Measurements from ENCODE around the gene CNTN5.

CNTN5 gene

GRCh38 chr11:99630629-99631028 is 609.9 kb downstream of the CNTN5 start:
- DNase-seq (ENCODE audit: low read depth) = no peak

DNA sequence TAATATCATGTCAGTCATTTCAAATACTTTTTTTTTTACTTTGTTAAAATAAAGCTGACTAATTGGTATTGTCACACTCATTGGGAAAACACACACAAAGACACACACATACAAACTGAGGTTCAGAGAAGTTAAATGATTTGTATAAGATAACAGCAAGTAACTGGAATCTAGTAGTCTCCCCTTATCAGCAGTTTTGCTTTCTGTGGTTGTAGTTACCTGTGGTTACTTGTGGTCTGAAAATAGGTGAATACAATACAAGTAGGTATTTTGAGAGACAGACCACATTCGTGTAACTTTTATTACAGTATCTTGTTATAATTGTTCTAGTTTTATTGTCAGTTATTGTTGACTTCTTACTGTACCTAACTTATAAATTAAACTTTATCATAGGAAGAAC is 610.9 kb downstream of the CNTN5 start:
- no peak for DNase-seq (ENCODE audit: low read depth)

DNA sequence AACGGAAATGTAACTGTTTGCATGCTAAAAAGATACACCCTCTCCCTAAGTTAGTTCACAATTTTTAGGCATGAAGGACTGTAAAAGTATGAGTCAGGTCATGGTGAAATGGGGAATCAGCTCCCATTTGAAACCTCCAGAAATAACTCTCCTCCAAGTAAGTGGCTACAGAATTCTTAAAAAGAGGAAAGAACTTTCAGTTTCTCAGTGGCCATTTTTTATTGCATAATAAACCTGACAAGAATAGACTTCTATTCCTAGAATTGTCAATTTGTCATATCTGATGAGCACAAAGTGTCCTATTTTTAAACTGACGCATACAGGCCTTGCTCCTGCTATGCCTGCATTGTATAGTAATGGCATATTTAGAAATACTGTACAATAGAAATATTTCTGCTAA is 612.2 kb downstream of the CNTN5 start:
- no peak for DNase-seq (ENCODE audit: low read depth)

DNA sequence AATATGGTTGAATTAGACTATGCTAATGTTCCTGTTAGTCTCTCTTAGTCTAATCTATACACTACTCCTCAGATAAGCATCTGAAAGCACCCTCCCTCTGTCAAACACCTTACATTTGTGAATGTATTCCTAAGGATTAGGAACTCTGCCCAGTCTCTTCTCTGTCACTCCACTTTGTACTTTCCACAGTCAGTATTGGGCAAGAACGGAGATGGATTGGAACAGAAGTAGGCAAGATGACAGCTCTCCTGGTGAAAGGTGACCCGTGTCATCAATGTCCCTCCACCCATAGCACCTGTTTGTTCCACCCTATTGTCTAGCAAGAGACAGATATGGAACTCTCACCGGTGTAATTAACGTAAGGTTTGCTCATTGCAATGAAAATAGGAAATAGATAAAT is 613.8 kb downstream of the CNTN5 start:
- DNase-seq (ENCODE audit: low read depth) = no peak

GRCh38 chr11:99638073-99638553 is 617.4 kb downstream of the CNTN5 start:
- DNase-seq (ENCODE audit: low read depth) = no peak

DNA sequence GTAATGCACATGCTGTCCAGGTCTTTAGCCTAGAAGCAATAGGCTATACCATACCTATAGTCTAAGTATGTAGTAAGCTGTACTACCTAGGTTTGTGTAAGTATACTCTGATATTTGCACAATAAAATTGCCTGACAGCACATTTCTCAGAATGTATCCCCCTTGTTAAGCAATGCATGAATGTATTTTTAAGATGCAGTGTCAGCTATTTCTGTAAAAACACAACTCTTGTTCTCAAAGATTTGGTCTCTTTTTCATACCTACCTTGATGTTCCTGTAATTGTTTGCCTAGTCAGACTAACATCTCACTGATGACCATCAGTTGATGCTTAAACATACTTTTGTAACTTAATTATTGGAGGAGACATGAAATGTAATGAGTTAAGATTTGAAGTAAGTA is 619.9 kb downstream of the CNTN5 start:
- no peak for DNase-seq (ENCODE audit: low read depth)

- no peak for DNase-seq (ENCODE audit: low read depth)
These were observed 625.2 kb downstream of the CNTN5 start for GRCh38 chr11:99645934-99646333.

DNA sequence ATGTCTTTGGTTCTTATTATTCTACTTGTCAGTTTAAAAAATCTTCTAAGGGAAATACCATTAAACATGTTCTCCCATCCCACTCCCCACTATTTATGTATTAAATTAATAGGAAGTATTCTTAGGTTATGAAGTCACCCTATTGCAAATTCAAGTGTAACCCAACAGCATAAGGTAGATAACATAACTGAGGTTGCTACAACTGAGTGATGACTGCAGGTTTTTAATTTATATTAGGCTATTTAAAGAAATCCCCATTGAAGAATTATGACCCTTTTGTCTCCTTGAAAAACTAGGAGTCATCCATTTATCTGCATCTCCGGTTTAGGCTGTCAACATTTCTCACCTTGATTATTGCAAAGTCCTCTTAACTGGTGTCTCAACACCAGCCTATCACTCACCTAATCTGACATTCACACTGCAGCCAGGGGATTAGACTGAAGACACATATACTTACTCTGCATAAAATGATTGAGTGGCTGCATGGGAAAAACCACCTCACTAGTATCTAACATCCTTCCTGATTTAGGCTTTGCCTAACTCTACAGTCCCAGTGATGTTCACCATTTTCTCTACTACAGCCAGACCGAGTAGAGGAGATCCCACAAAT is 649.4 kb downstream of the CNTN5 start:
- no peak for DNase-seq (ENCODE audit: low read depth)

GRCh38 chr11:99671808-99672409 is 651.2 kb downstream of the CNTN5 start:
- DNase-seq (ENCODE audit: low read depth) = no peak

DNA sequence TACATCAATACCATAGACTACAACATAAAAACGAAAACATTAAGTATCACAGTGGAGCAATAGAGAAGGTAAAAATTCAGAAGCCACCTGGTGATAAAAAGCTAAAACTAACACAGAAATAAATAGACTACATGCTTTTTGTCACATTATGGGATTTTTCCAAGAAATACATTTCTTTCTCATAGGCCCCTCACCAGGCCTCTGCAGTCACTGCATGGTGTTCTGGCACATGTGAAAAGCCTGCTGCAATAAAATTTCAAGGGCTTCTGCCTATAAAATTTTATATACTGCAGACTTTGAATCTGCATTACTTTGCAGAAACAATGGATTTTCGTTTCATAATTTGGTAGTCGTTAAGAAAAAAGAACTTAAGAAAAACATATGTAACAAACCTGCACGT is 655.5 kb downstream of the CNTN5 start:
- DNase-seq (ENCODE audit: low read depth) = no peak

DNA sequence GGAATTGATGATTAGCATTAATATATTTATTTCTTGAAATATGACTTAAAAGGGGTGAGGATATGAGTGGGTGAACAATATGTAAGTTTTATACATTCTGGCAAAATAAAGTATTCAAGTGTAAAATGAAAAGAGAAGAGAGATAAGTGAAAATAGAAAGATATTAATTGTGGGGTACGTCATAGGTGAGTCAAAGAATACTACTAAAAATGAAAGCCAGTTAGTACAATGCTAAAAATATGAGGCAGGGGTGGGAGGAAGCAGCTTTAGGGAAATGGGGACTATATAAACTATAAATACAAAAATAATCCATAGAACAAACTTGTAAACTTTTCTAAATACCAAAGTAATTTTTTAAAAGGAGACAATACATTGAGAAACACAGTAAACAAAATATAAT is 661.4 kb downstream of the CNTN5 start:
- no peak for DNase-seq (ENCODE audit: low read depth)

- no peak for DNase-seq (ENCODE audit: low read depth)
These were observed 661.9 kb downstream of the CNTN5 start for GRCh38 chr11:99682646-99683045.

GRCh38 chr11:99683933-99684332 is 663.2 kb downstream of the CNTN5 start:
- no peak for DNase-seq (ENCODE audit: low read depth)

- DNase-seq (ENCODE audit: low read depth) = no peak
These were observed 666.1 kb downstream of the CNTN5 start for GRCh38 chr11:99686838-99687237.

- DNase-seq (ENCODE audit: low read depth) = no peak
These were observed 666.6 kb downstream of the CNTN5 start for GRCh38 chr11:99687320-99687719.

- DNase-seq (ENCODE audit: low read depth) = no peak
These were observed 673.3 kb downstream of the CNTN5 start for GRCh38 chr11:99693941-99694492.

GRCh38 chr11:99695106-99695505 is 674.4 kb downstream of the CNTN5 start:
- no peak for DNase-seq (ENCODE audit: low read depth)

- DNase-seq (ENCODE audit: low read depth) = no peak
These were observed 686.1 kb downstream of the CNTN5 start for GRCh38 chr11:99706848-99707247.

- no peak for DNase-seq (ENCODE audit: low read depth)
These were observed 688.4 kb downstream of the CNTN5 start for GRCh38 chr11:99708928-99709672.

GRCh38 chr11:99716302-99716701 is 695.6 kb downstream of the CNTN5 start:
- no peak for DNase-seq (ENCODE audit: low read depth)

- DNase-seq (ENCODE audit: low read depth) = no peak
These were observed 697.5 kb downstream of the CNTN5 start for GRCh38 chr11:99718291-99718690.

DNA sequence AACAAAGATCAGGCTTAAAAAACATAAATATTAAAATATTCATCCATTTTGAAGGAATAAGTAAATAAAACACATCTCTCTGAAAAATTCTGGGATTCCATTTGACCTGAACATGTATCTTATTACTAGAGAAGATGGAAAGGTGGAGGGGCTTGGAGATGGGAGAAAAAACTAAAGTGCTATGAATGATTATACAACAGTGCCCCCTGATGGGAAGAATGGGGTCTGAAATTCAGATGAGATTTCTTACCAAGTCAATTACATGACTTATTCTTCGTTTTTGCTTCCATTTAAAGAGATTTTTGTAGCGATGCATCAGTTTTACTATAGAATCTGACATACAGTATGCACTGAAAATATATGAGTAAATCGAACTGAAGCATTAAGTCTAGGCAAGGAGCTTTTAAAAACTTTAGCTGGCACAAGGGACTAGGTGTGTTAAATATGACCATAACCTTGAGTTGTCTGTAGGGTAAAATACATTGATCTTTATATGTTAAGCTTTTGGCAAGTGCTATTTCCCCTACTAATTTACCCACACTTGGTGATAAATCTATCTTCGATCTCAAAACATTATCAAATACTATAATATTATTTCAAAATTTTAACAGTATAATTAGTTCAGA is 718.8 kb downstream of the CNTN5 start:
- no peak for DNase-seq (ENCODE audit: low read depth)

- DNase-seq (ENCODE audit: low read depth) = no peak
These were observed 721.8 kb downstream of the CNTN5 start for GRCh38 chr11:99742501-99742900.

Data from activated T-cell treated with anti-CD3 and anti-CD28 coated beads for 1 hour (primary cell).